AG20443 (cell line): Measurements from ENCODE around the gene PKD1L1.
A peak's percentile ranks its signal among the peaks of the same experiment; 100 is the strongest.

Experiments used
- DNase-seq: peaks from one replicate; pipeline ENCODE4 v3.0.0; 2012; ENCODE audit warnings: low spot score, mixed read lengths

Gene PKD1L1

DNA sequence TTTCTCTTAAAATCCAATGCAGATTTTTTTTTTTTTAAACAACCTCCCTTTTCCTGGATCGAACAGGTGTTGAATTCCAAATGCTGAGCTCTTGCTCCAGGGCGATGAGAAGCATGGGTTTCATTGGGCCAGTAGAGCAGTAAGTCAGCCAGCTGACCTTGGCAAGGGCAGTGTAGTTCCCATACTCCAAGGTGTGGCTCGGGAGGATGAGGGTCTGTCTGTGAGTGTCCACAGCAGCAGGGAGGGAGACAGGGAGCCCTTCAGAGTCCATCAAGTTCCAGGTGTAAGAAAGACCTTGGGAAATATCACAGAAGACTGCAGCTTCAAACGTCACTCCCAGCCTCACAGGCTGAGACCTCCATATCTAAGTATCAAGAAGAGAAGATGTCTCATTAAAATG is 50.4 kb downstream of the PKD1L1 start:
- no peak for DNase-seq

DNA sequence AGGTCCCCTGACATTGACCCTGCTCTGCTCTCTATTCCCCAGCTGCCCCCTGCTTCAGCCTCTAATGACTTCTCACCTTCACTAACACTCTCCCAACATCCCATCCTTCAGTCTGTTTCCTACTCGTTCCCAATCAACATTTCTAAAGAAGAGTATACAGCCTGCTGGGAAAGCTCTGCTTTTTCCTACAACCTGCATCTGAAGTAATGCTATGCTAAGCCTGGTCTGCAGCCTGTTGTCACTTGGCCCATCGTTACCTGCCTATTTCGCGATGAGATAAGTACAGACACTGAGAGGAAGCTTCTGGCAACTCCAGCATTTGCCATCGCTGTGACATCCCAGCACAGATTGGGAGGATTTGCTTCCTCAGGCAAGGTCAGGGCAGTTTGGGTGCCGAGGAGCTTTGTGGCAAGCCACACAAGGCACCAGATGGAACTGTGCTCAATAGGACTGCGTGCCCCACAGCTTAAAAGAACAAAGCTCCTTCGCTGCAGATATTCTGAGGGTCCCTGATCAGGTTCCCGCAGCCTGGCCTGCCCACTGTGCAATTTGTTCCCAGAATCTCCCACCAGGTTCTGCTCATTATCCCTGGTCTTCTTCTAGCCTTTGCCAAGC is 51.4 kb downstream of the PKD1L1 start:
- no peak for DNase-seq

DNA sequence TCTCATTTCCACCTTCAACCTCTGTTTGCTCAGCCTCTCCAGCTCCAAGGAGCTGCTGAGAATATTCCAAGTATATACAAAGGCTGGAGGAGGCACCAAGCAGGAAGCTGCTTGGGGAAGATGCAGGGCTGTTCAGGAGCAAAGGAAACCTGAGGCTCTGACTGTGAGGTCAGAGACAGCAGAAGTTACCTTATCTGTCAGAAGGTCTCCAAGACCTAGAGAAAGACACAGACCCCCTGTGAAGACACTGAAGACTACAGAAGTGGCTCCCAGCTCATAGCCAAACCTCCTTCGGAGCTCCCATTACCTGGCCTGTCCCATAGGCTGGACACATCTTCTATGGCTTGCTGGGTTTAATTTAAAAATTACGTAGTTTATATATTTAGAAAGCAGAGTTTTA is 53.2 kb downstream of the PKD1L1 start:
- DNase-seq = no peak

DNA sequence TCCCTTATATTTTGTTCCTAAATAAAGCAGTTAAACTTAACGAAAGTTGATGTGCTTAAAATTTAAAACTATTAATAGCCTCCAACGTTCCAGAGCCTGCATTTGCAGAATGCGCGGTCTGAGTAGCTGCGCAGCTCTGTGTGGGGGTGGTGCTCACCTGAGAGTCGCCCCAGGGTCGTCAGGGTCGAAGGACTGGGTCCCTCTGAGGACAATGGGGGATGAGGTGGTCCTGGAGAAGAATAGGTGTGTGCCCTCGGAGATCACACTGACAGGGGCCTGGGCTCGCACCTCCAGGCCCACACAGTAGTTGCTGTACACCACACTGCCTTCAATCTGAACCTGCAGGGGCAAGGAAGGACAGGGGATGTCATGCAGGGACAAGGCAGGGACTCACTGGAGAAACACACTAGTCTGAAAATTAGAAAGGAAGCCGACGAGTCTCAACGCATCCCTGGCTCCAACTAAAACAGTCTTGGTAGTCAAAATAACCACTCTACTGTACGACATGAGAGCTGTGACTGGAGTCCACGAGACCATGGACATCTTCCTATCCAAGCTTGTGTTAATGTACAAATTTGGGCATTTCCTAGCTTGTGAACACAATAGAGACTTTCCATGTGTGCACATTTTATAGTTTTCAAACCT is 54.4 kb downstream of the PKD1L1 start:
- no peak for DNase-seq

DNA sequence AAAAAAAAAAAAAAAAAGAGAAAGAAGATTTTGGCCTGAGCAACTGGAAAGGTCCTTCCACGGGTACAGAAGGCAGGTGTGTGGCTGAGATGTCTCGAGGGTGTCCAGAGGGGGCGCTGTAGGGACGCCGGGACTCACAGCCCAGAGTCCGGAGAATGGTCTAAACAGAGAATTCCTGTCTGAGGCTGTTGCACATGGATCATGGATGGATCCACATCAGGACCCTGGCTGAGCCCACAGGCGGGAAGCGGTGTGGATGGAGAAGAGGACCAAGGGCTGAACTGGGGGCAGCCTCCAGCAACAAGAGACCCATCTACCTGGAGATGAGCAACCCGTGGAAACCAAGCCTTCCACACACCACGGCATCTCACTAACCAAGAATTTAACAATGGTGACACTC is 55.0 kb downstream of the PKD1L1 start:
- DNase-seq = no peak

DNA sequence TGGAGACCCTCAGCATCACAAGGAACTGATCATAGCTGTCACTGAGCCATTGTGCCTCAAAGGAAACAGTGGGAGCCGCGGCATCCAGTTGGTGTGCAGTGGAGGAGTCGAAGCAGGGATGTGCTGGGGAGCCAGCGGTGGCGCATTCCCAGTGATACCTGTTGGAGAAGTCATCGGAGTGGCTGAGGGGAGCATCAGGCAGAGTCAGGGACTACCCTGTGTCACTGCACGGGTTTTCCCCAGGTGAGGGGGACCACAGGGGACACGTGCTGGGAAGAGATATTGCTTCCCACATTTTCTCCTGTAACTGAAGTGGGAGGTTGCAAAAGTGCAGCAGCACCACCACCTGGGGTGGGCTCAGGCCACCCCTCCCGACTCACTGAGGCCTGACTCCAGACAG is 57.7 kb downstream of the PKD1L1 start:
- DNase-seq = no peak

DNA sequence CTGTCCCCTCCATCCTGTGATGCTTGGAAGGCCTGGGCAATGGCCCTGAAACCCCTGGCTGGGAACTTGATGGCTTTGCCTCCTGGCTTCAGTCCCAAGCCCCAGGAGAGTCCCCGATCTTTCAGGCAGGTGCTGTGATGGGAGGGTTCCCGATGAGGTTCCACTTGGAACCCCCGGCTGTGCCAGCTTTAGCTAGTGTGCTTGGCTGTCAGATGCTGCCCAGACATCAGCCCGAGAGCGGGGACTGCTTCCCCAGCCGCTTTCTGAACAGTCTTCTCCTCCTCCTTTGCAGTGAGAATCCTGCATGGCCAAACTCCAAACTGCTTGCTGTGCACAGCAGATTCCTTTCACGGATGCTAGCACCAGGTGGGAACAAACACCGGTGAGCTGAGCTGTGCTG is 58.1 kb downstream of the PKD1L1 start:
- no peak for DNase-seq

DNA sequence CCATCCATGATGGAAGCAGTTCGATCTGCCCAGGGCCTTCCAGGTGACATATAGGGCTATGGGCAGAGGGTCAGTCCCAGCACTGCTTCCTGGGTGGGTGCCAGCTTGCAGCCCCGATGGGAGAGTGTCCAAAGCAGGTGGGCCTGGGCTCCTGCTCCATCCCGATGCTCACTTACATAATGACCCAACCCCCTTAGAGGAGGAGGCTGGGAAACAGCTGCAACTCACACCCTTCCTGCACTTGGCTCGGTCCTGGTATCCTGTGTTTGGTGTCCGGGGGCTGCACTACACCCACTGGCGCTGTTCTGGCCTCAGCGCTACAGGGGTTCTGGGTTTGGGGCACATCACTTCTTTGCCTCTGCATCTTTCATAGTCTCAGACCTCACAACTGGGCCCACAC is 58.5 kb downstream of the PKD1L1 start:
- no peak for DNase-seq

DNA sequence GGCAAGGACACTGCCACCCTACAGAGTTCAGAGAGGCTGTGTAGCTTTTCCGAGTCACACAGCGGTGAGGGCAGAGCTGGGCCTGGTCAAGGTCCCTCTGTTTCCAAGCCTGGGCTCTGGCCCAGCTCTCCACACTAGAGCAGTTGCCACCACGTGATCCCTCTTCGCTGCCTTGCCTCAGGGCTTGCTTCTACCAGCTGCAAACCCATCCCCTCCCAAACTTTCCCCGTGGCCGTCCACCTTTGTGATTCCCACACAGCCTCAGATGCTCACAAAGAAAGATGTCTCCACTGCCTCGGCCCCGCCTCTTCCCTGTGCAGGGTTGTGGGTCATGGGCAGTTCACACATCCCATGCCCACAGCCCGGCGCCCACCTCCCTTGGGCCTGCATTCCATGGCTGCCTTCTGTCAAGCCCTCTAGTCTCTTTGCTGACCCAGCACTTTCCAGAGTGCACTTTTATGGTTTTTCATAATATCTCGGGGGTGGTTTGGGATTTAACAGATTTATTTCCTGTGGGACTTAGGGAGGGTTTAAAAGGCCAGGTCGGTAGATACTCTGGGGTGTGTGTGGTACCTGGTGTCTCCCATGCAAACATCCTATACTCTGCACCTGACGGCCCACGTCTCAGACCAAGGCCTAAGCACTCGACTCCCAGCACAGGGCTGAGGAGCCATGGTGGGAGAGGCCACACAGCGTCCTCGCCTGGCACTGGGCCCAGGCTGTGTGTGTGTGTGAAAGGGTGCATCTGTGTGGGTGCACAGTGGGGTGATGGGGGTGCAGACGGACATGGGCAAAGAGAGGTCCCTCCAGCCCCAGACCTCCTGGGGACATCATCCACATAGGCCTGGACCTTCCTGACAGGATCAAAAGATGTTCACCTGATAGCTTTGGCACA is 59.6 kb downstream of the PKD1L1 start:
- no peak for DNase-seq

DNA sequence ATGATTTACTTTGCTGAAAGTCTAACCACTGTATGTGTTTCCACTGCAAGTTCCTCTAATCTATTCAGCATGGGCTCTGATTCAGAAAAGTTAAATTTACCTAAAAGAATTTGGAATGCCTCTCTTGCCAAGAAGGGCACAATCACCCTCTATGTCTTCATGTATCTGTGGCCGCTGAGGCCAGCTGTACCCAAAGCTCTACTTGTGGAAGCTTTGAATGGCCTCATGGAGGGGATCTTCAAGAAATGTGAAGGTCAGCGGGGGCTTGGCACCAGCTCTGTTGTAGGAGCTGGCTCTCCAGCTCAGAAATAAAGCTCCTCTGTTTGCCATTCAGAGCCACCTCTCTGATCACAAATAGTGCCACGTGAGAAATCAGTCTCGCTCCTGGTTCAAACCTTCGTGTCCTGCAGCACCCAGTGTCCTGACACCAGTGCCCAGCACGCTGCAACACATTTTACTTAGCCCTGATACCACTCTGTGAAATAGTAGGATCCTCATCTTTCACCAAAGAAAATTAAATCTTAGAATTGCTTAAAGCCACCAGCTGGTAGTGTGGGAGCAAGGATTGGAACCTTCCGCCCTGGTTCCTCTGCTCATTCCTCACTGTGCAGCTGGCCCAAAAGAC is 61.1 kb downstream of the PKD1L1 start:
- no peak for DNase-seq

DNA sequence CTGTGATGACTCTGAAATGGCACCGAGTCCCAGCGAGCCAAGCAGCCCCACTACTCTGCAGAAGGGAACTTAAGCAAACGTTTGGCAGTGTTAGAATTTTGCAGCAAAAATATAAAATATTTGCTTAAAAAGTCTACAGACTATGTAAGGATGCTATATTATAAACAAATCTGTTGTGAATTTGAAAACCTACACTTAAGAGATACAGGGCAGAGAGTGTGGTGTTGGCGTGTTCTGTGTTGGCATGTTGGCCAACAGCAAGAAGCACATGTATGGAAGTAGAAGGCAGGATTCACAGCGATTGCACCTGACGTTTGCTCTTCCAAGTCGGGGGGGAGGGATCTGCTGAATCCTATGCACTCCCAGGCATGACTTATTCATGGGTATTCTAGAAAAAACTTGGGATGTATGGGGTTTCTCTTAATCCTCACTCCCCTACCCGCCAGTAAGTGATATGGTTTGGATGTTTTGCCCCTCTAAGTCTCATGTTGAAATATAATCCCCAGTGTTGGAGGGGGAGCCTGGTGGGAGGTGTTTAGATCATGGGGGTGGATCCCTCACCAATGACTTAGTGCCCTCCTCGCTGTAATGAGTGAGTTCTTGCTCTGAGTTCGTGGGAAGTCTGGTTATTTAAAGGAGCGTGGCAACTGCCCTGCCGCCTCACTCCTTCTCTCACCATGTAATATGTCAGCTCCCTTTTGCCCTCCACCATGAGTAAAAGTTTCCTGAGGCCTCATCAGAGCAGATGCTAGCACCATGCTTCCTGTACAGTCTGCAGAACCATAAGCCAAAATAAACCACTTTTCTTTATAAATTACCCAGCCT is 62.1 kb downstream of the PKD1L1 start:
- no peak for DNase-seq

DNA sequence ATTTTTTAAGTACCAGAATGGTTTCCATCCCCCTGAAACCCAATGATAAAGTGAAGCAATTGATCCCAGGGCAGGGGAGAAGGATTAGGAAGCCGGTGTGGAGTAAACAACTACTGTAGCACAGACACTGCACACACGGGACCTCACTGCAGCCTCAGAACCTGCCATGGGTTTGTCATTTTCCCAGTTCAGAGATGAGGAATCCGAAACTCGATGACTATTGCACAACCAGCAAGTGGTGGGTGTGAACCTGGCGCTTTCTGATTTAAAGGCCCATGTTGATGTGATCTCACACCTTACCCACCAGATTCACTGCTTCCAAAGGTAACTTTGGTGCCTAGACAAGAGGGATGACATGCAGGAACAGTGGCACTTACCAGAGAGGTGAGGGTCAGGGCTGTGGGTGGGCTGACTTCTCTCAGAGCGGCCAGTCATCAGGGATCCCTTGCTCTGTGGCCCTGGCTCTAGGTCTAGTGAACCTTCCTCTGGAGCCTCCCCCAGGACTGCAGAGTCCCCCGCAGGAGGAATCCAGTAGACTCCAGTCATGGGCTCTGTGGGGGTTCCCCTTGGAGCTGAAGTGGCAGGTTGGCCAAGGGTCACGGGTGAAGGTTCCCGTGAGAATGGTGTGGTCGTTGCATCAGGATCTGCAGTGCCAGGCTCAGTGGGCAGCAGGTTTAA is 62.8 kb downstream of the PKD1L1 start:
- peak; percentile 55 for DNase-seq

DNA sequence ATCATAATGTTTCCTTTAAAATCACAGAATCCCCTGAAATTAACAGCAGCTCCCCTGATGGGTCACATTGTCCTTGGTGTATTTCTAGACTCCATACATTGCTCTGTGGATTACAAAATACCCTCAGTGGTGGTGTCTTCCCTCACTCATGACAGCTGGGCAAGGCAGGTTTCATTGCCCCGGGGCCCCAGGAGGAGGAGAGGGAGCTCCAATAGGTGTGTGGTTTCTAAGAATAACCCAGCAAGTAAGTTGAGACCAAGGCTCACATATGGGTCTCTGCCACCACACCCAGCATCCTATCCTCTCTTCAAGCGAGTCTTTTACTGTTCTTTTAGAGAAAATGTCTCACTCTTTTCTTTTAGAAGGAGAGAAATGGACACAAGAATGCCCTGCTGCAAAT is 63.6 kb downstream of the PKD1L1 start:
- no peak for DNase-seq

DNA sequence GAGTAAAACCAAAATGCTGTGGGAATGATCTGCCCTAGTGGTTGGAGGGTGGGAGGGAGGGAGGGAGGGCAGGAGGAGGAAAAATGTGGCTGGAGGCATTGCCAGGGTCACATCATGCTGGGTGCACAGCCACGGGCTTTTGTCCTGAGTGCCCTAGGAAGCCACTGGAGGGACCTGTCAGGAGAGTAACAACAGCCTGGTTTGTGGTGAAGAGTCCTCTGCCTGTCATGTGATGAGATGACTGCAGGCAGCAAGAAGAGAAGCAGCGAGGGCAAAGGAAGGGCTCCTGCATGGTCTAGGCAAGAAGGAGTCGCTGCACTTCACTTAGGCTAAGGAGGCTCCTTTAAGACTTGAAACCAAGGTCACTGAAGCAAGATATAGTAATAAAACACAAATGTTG is 65.6 kb downstream of the PKD1L1 start:
- no peak for DNase-seq

DNA sequence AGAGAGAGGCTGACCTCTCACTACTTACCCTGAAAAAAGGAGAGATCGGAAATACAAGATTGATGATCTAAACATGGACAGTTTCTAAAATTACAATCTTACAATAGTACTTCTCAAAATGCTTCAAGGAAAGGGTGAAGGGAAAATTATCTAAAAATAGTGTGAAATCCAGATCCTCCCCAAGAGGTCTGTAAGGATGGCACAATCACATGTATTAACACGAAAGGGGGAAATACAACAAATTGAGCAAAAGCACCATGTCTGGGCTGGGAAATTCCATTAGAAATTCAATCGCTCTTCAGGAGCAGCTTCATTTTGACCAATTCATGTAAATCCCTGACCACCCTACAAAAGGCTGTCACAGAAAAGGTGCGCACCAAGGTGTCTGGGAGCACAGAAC is 67.0 kb downstream of the PKD1L1 start:
- DNase-seq = no peak

DNA sequence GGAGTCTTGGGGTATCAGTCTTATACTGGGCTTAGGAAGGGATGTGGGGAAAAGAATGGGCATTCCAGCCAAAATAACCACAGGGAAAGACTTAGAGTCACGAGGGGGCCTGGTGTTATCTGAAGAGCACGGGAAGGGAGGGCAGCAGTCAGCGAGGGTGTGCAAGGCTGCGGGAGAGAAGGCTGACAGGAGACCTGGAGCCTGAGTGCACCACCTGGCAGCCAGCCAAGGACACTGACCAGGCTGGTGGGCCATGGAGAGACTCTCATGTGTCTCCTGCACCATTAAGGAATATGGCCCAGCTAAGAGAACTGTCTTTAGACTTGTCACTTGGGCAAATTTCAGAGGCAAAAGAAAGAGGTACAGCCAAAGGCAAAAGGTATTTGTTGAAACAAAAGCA is 69.6 kb downstream of the PKD1L1 start:
- DNase-seq = no peak

DNA sequence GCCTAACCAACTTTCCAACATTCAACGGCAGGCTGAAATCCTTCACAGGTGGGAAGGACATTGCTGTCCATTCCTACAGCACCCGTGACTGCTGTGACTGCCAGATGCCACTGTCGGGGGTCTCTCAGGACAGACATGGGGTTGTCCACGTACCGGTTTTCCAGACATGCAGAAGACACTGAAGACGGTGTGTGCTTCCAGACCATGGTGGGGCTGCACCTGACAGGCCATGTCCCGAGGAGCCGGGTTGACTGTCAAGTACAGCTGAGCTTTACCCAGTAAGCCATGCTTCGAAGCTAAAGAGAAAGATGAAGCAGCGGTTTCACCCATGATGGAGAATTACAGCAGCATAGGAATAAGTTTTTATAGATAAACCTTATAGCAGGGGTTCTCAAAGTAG is 70.9 kb downstream of the PKD1L1 start:
- no peak for DNase-seq

DNA sequence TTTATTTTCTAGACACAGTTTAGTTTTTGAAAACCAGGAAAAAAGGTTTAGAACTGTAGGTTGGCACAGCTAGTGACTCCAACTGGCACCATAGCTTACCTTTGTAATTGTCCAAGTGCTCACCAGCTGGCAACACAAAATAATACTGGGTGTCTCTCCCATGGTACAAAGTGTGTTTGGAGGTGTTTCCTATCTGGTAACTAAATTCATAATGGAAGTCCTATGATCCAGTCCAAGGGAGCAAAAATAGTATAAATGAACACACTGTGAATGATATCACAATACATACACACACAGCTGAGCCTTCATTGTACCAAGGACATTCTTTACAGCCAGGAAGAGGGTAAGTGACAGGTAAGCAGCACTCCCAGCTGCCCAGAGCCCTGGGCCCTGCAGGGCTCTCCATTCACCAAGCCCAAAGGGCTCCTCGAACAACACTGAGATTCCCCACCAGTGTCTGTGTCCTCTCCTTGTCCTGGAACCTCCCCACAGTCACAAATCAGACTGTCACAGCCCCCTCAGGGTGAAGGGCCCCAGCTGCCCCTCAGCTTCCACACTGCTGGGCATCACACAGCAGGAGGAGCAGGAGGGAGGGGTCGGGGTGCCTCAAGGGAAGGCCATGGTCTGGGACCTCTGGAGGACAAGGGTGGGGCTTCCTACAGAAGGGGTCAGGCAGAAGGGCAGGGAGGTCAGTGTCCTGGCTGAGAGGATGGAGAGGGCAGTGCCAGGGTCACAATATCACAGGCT is 72.1 kb downstream of the PKD1L1 start:
- DNase-seq = no peak

DNA sequence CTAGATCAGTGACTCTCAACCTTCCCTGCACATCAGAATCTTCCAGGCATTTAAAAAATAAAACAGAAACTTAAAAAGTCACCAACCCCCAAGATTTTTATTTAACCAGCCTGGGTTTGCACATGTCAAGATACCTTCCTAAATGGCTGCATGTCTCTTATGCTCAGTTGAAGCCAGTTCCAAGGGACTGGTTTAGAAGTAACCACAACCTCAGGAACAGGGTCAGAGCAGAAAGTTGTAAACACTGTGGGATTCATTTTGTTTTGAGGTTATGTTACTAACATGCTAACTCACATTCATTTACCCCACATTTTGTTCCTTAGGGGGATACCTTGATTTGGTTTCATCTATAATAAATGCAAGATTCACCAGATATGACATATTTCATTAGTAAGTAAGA is 72.9 kb downstream of the PKD1L1 start:
- DNase-seq = no peak

DNA sequence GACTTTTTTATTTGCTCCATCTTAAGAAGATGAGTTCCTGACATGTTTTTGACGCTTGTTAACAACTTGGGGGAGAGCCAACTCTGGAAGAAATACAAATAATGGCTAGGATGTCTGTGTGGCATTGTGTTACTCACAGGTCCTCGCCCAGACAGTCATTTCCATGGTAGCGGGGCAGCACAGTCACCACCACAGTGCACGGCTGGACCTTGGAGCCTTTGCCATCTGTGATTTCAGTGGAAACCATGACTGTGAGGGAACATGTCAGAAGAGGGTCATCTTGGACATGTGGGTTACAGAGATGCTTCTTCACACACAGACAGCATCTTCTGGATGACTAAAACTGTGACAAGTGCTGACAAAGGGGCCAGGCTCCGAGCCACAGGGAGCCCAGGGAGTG is 74.5 kb downstream of the PKD1L1 start:
- DNase-seq = peak; percentile 72

DNA sequence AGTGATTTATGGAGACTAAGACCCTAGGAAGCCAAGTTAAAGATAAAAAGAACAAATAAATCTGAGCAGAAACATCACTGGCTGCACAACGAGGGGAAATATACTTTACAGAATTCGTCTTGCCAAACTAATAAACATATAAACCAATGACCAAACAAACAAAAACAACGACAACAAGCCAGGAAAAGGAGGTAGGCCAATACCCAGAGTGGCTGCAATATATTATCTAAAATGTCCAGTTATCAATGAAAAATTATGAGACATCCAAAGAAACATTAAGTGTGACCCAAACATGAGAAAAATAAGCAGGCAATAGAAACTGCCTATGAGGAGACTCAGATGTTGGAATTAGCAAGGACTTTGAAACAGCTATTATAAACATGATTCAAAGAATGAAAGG is 81.0 kb downstream of the PKD1L1 start:
- no peak for DNase-seq
